Mesendoderm (in vitro differentiated cells): ENCODE measurements around the gene PITX2.
A peak's percentile ranks its signal among the peaks of the same experiment; 100 is the strongest.

Source experiments
- DNase-seq: peaks from one replicate; pipeline ENCODE4 v3.0.0; 2013
- H2AK5ac ChIP-seq: 2 replicates; pipeline ENCODE4 v1.6.1; 2013; ENCODE audit warnings: low read length, inconsistent platforms
- H2BK120ac ChIP-seq: 2 replicates; pipeline ENCODE4 v1.6.1; 2013; ENCODE audit warnings: low read depth, mild to moderate bottlenecking, low read length, moderate library complexity, mixed read lengths
- H2BK15ac ChIP-seq: replicated peaks from 2 replicates; pipeline ENCODE4 v1.6.1; 2013; ENCODE audit warnings: low read depth, mild to moderate bottlenecking, moderate library complexity
- H2BK5ac ChIP-seq: 2 replicates; pipeline ENCODE4 v1.6.1; 2013; ENCODE audit warnings: low read length, inconsistent platforms
- H3K18ac ChIP-seq: 2 replicates; pipeline ENCODE4 v1.6.1; 2013; ENCODE audit warnings: mild to moderate bottlenecking, low read length, mixed read lengths
- H3K23ac ChIP-seq: one replicate; pipeline ENCODE4 v1.6.1; 2013; ENCODE audit warnings: low read length
- H3K27ac ChIP-seq: 2 replicates; pipeline ENCODE4 v1.5.1; 2013; ENCODE audit warnings: low read depth, mild to moderate bottlenecking, inconsistent platforms, low read length, moderate library complexity
- H3K27me3 ChIP-seq: 2 replicates; pipeline ENCODE4 v1.6.1; 2013; ENCODE audit warnings: low read length, control low read depth, mild to moderate bottlenecking, inconsistent platforms; ENCODE audit not compliant: insufficient read depth, poor library complexity
- H3K36me3 ChIP-seq: 2 replicates; pipeline ENCODE4 v1.6.1; 2013; ENCODE audit warnings: low read length, inconsistent platforms; ENCODE audit not compliant: control insufficient read depth, insufficient read depth
- H3K4ac ChIP-seq: one replicate; pipeline ENCODE4 v1.6.1; 2013; ENCODE audit warnings: low read depth, mild to moderate bottlenecking, low read length, moderate library complexity
- H3K4me1 ChIP-seq: 2 replicates; pipeline ENCODE4 v1.6.1; 2013; ENCODE audit warnings: low read depth, low read length, inconsistent platforms; ENCODE audit not compliant: control insufficient read depth
- H3K4me2 ChIP-seq: 2 replicates; pipeline ENCODE4 v1.6.1; 2013; ENCODE audit warnings: low read length
- H3K4me3 ChIP-seq: 2 replicates; pipeline ENCODE4 v1.5.1; 2013; ENCODE audit warnings: mild to moderate bottlenecking, low read length
- H3K56ac ChIP-seq: one replicate; pipeline ENCODE4 v1.6.1; 2013; ENCODE audit warnings: low read length
- H3K79me1 ChIP-seq: 2 replicates; pipeline ENCODE4 v1.6.1; 2013; ENCODE audit warnings: low read length, inconsistent platforms
- H3K79me2 ChIP-seq: 2 replicates; pipeline ENCODE4 v1.6.1; 2013; ENCODE audit warnings: mild to moderate bottlenecking, low read length; ENCODE audit not compliant: control insufficient read depth, insufficient read depth
- H3K9ac ChIP-seq: 2 replicates; pipeline ENCODE4 v1.6.1; 2013; ENCODE audit warnings: low read length, inconsistent platforms
- H4K5ac ChIP-seq: one replicate; pipeline ENCODE4 v1.6.1; 2013; ENCODE audit warnings: low read length
- H4K8ac ChIP-seq: one replicate; pipeline ENCODE4 v1.6.1; 2013; ENCODE audit warnings: low read depth, mild to moderate bottlenecking, control low read depth, low read length, moderate library complexity
- WGBS: extraction: QIAGEN DNeasy Blood & Tissue Kit; methylation state at CpG from one replicate; pipeline ENCODE4 v1.1.7; 2013; ENCODE audit warnings: low lambda C conversion rate, missing lambda C conversion rate; ENCODE audit not compliant: insufficient coverage; ENCODE audit errors: extremely low coverage; 5-methylcytosine and 5-hydroxymethylcytosine counted together

Gene PITX2

DNA sequence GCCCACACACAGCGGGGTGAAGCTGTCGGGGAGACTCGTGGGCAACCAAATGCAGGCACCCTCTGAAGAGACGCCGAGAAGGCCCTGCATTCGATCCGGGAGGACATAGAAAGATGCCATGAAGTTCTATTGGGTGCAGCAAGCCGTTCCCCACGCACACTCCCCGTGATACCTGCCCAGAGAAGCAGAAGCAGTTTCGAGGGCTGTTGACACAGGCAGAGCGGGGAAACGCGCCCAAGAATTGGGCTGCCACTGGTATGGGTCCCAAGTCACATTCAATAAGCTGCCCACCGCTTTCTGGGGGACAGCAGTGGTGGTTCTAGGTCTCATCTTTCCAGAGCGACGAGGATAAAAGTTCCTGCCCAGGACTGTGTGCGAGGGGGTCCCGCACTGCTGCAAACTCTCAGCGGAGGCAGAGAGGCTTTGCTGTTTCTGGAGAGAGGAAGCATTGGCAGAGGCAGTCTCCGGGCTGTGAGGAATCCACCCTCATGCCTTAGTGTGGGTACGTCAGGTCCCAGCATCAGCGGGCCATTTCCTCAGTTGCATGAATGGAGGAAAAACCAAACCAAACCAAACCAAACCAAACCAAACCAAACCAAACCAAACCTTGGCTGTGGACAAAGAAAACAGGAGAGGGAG, 10.1 kb downstream of the PITX2 start:
- DNase-seq = peak; percentile 62
- Histone ChIP-seq H3K79me1 (peaks cover 8% of the 10 kb centered on the region), H4K5ac (peak overlapping the region; percentile 54), H3K27me3 (no peaks in the 10 kb centered on the region), H3K9ac (peak overlapping the region; percentile 92), H3K4me2 (peak overlapping the region; percentile 83), H3K79me2 (peaks cover 68% of the 10 kb centered on the region), H3K4ac (peak overlapping the region; percentile 74), H3K36me3 (peaks cover 3% of the 10 kb centered on the region), H3K4me1 (peaks cover 18% of the 10 kb centered on the region), H2BK5ac (peak overlapping the region; percentile 86), H3K27ac (peak overlapping the region; percentile 65), H3K18ac (peak overlapping the region; percentile 22), H2BK120ac (peak overlapping the region; percentile 92), H3K56ac (peak overlapping the region; percentile 94), H4K8ac (no peak overlapping the region), H2AK5ac (peak overlapping the region; percentile 87), H3K4me3 (peak overlapping the region; percentile 53), H3K23ac (peak overlapping the region; percentile 7), H2BK15ac (no peak overlapping the region)
- no CpG with 5 or more reads among the region's 23 CpGs for WGBS

DNA sequence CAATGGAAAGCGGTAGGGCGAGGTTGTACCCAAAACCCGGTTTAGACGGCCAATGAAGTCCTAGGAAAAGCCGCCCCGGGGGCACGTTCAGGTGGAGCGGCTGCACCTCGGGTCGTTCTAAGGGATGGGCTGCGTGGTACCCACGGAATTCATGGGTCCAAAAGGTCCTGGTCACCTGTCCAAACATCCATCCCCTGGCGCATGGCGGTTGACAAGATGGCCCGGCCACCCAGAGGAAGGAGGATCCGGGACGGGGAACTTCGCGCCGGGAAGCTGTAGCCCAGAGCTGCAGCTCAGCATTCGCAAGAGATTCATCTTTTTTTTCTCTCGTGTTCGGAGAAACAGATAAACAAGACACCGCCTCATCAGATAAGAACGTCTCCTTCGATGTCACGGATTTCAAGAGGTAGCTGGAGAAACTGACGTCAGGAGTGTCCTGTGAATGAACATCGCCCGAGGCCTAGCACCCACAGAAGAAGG, 10.9 kb downstream of the PITX2 start:
- Histone ChIP-seq H3K4me2 (peak overlapping the region; percentile 83), H3K18ac (peak overlapping the region; percentile 46), H3K27me3 (no peaks in the 10 kb centered on the region), H2BK15ac (no peak overlapping the region), H2BK5ac (peak overlapping the region; percentile 76), H4K8ac (no peak overlapping the region), H3K9ac (peak overlapping the region; percentile 92), H3K23ac (peak overlapping the region; percentile 94), H3K79me2 (peaks cover 65% of the 10 kb centered on the region), H3K4me3 (peak overlapping the region; percentile 23), H2BK120ac (no peak overlapping the region), H3K4ac (peak overlapping the region; percentile 74), H2AK5ac (no peak overlapping the region), H3K56ac (peak overlapping the region; percentile 94), H3K79me1 (peaks cover 8% of the 10 kb centered on the region), H3K27ac (no peak overlapping the region), H3K36me3 (peaks cover 3% of the 10 kb centered on the region), H4K5ac (no peak overlapping the region), H3K4me1 (peaks cover 18% of the 10 kb centered on the region)
- peak; percentile 34 for DNase-seq
- WGBS = no CpG with 5 or more reads among the region's 30 CpGs

DNA sequence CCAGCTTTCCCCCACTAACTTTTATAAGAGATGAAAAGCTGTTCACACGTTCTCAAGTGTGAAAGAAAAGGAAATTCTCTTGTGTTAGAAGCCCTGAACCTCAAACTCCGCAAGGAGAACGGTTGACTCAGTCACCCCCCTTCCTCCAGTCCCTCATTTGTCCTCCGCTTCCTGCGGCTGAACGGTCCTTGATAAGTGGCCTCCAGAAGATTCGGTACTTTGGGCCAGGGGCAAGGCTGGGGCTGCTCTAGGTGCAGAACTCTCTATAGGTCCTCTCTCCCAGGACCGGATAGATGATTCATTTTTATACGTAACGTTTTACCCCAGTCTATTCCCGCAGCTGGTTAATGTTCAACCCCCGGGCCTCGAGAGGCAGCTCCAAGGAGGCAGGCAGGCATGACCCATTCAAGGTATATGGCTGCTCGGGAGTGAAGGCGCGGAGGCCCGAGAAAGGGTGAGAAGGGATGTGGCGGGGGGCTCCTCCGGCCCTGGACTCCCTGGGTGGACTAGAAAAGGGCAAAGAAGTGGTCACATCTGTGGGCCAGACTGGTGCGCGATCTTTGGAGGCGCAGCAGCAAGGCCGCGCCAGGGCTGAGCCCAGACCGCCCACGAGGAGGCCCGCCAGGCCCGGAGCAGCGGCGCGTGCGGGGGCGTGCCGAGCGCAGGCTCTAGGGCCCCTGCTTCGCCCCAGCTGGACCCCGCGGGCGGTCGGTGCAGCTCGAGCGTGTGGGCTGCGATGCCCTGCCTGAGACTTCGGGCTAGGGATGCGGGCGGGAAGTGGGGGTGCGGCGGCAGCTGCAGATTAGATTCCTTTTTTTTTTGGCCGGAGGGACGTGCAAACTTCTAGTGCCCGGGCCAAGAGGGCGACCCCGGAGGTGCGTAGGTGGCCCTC, 11.7 kb downstream of the PITX2 start:
- peaks cover 8% of the 10 kb centered on the region for H3K79me1 ChIP-seq
- H3K4me2 ChIP-seq = peak overlapping the region; percentile 83
- H3K4me3 ChIP-seq = peak overlapping the region; percentile 23
- H3K36me3 ChIP-seq = peaks cover 3% of the 10 kb centered on the region
- H2BK15ac ChIP-seq = no peak overlapping the region
- DNase-seq = peak; percentile 47
- H3K4ac ChIP-seq = peak overlapping the region; percentile 92
- H2BK120ac ChIP-seq = no peak overlapping the region
- WGBS = no CpG with 5 or more reads among the region's 54 CpGs
- H3K27me3 ChIP-seq = no peaks in the 10 kb centered on the region
- peak overlapping the region; percentile 51 for H4K5ac ChIP-seq
- peaks cover 18% of the 10 kb centered on the region for H3K4me1 ChIP-seq
- peak overlapping the region; percentile 97 for H3K23ac ChIP-seq
- H3K18ac ChIP-seq = peak overlapping the region; percentile 46
- H4K8ac ChIP-seq = no peak overlapping the region
- H3K27ac ChIP-seq = peak overlapping the region; percentile 1
- peak overlapping the region; percentile 22 for H2AK5ac ChIP-seq
- peak overlapping the region; percentile 92 for H3K9ac ChIP-seq
- H3K56ac ChIP-seq = peak overlapping the region; percentile 94
- H3K79me2 ChIP-seq = peaks cover 62% of the 10 kb centered on the region
- peak overlapping the region; percentile 76 for H2BK5ac ChIP-seq

DNA sequence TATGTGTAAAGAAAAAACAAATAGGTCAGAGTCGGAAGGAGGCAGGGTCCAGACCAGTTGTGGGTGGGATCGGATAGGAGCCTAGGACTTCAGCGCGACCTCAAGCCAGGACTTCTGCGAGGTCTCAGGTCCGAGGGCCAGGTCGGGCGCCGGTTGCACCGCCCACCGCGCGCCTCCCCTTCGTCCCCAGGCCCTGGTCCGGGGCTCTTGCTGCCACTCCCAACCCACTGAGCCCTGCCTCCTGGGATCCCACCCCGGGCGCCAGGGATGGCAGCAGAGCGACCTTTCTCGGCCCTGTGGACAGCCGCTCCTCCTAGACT, 12.3 kb downstream of the PITX2 start:
- peak overlapping the region; percentile 46 for H3K18ac ChIP-seq
- H2BK5ac ChIP-seq = no peak overlapping the region
- H3K4me1 ChIP-seq = peaks cover 18% of the 10 kb centered on the region
- peaks cover 3% of the 10 kb centered on the region for H3K36me3 ChIP-seq
- no peak overlapping the region for H2AK5ac ChIP-seq
- H3K27ac ChIP-seq = no peak overlapping the region
- peak overlapping the region; percentile 92 for H3K9ac ChIP-seq
- H3K56ac ChIP-seq = peak overlapping the region; percentile 94
- no peak overlapping the region for H2BK15ac ChIP-seq
- peak overlapping the region; percentile 83 for H3K4me2 ChIP-seq
- no peak overlapping the region for H3K23ac ChIP-seq
- no peak overlapping the region for H4K8ac ChIP-seq
- H3K27me3 ChIP-seq = no peaks in the 10 kb centered on the region
- peak; percentile 60 for DNase-seq
- peaks cover 58% of the 10 kb centered on the region for H3K79me2 ChIP-seq
- no peak overlapping the region for H2BK120ac ChIP-seq
- no peak overlapping the region for H3K4ac ChIP-seq
- no peak overlapping the region for H4K5ac ChIP-seq
- peaks cover 8% of the 10 kb centered on the region for H3K79me1 ChIP-seq
- H3K4me3 ChIP-seq = no peak overlapping the region
- WGBS = no CpG with 5 or more reads among the region's 20 CpGs

DNA sequence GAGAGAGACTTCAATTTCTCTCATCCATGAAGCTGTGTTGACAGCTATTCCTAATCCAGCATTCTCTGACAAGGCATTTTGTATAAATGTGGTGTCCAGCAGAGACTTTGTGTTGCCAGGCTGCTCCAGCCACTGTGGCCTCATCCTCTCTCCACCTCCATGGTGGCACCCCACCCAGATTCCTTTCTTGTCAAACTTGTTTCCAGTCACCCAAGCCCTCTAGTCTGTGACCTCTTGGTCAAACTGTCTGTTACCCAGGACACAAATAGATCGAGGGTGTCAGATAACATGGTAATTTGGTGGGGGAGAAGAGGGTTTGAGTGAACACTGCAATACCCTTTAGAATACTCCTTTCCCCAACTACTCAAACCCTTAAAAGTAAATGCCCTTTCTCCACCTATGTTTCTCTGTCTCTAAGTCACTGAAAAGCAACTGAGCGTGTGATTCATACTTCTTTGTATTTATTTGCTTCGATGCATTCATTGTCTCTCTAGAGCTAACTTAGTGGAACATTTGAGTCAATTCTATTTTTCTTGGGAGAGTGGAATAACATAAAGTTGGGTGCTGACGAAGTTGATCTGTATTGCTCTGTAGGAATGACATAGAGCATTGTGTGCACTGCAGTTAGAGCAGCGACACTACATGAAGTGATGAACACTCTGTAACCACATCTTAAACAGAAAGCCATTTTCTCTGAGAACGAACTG, 13.7 kb downstream of the PITX2 start:
- no peak overlapping the region for H4K8ac ChIP-seq
- peak overlapping the region; percentile 53 for H3K9ac ChIP-seq
- no peak overlapping the region for H4K5ac ChIP-seq
- no peak overlapping the region for H3K23ac ChIP-seq
- peaks cover 18% of the 10 kb centered on the region for H3K4me1 ChIP-seq
- no peak overlapping the region for H3K4me3 ChIP-seq
- peaks cover 47% of the 10 kb centered on the region for H3K79me2 ChIP-seq
- no peak overlapping the region for H3K18ac ChIP-seq
- peak; percentile 81 for DNase-seq
- H3K56ac ChIP-seq = peak overlapping the region; percentile 78
- H3K27ac ChIP-seq = no peak overlapping the region
- peak overlapping the region; percentile 34 for H2BK5ac ChIP-seq
- H3K27me3 ChIP-seq = no peaks in the 10 kb centered on the region
- H2BK120ac ChIP-seq = no peak overlapping the region
- WGBS = no CpG with 5 or more reads among the region's 6 CpGs
- H3K79me1 ChIP-seq = peaks cover 8% of the 10 kb centered on the region
- H3K4me2 ChIP-seq = peak overlapping the region; percentile 18
- H3K4ac ChIP-seq = no peak overlapping the region
- H2BK15ac ChIP-seq = no peak overlapping the region
- H3K36me3 ChIP-seq = peaks cover 3% of the 10 kb centered on the region
- peak overlapping the region; percentile 60 for H2AK5ac ChIP-seq
